Effector memory CD4-positive, alpha-beta T cell (primary cell): ENCODE results near the gene FGB.

ENCODE experiments used
- DNase-seq, 3 donors: peaks; one replicate each; pipeline ENCODE4 v3.0.0-alpha.2; 2020
- H3K27ac ChIP-seq: 2 replicates; pipeline ENCODE4 v1.7.0; 2013; ENCODE audit warnings: mild to moderate bottlenecking, low read length, moderate library complexity; ENCODE audit not compliant: insufficient read depth, poor library complexity, severe bottlenecking
- H3K27me3 ChIP-seq: replicated peaks from 2 replicates; pipeline ENCODE4 v1.7.0; 2013; ENCODE audit warnings: mild to moderate bottlenecking, low read length; ENCODE audit not compliant: insufficient read depth, control insufficient read depth, poor library complexity, severe bottlenecking
- H3K36me3 ChIP-seq: 2 replicates; pipeline ENCODE4 v1.7.0; 2013; ENCODE audit warnings: mild to moderate bottlenecking, low read length, moderate library complexity; ENCODE audit not compliant: control insufficient read depth, insufficient read depth
- H3K4me1 ChIP-seq: 2 replicates; pipeline ENCODE4 v1.7.0; 2013; ENCODE audit warnings: low read length, mild to moderate bottlenecking; ENCODE audit not compliant: control insufficient read depth, insufficient read depth, poor library complexity, severe bottlenecking
- H3K4me3 ChIP-seq: 2 replicates; pipeline ENCODE4 v1.7.0; 2013; ENCODE audit warnings: low read length, low read depth, mild to moderate bottlenecking; ENCODE audit not compliant: insufficient read depth, poor library complexity, severe bottlenecking
- H3K9me3 ChIP-seq: 2 replicates; pipeline ENCODE4 v1.7.0; 2013; ENCODE audit warnings: mild to moderate bottlenecking, low read length, moderate library complexity; ENCODE audit not compliant: control insufficient read depth

FGB gene

DNA sequence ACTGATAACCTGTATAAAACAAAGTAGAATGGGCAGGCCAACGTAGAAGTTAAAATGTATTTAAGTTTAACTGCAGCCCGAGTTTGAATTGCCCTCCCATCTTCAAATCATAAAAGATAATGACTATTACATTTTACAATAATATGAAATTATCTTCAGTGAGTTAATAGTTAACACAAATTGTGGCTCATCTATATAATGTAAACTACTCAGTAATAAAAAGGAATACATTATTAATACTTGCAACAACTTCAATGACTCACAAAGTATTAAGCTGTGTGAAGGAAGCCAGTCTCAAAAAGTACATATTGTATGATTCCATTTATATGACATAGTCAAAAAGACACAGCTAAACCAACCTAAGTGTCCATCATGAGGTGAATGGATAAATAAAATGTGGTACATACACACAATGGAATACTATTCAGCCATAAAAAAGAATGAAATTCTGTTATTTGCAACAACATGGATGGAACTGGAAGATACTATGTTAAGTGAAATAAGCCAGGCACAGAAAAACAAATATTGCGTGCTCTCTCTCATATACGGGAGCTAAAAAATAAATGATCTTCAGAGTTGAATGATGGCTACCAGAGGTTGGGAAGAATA, 20.4 kb upstream of the FGB start:
- H3K36me3 ChIP-seq, result peaks cover 90% of the 10 kb centered on the region
- no peak overlapping the region for H3K4me3 ChIP-seq
- no peaks in the 10 kb centered on the region for H3K4me1 ChIP-seq
- H3K9me3 ChIP-seq, result no peaks in the 10 kb centered on the region
- no peak for DNase-seq
- H3K27me3 ChIP-seq, result no peaks in the 10 kb centered on the region
- no peak overlapping the region for H3K27ac ChIP-seq

GRCh38 chr4:154545689-154546088, 17.1 kb upstream of the FGB start:
- DNase-seq, result no peak
- H3K27me3 ChIP-seq, result no peaks in the 10 kb centered on the region
- peaks cover 64% of the 10 kb centered on the region for H3K36me3 ChIP-seq
- no peaks in the 10 kb centered on the region for H3K9me3 ChIP-seq
- H3K4me1 ChIP-seq, result peaks cover 15% of the 10 kb centered on the region
- no peak overlapping the region for H3K27ac ChIP-seq
- H3K4me3 ChIP-seq, result no peak overlapping the region

DNA sequence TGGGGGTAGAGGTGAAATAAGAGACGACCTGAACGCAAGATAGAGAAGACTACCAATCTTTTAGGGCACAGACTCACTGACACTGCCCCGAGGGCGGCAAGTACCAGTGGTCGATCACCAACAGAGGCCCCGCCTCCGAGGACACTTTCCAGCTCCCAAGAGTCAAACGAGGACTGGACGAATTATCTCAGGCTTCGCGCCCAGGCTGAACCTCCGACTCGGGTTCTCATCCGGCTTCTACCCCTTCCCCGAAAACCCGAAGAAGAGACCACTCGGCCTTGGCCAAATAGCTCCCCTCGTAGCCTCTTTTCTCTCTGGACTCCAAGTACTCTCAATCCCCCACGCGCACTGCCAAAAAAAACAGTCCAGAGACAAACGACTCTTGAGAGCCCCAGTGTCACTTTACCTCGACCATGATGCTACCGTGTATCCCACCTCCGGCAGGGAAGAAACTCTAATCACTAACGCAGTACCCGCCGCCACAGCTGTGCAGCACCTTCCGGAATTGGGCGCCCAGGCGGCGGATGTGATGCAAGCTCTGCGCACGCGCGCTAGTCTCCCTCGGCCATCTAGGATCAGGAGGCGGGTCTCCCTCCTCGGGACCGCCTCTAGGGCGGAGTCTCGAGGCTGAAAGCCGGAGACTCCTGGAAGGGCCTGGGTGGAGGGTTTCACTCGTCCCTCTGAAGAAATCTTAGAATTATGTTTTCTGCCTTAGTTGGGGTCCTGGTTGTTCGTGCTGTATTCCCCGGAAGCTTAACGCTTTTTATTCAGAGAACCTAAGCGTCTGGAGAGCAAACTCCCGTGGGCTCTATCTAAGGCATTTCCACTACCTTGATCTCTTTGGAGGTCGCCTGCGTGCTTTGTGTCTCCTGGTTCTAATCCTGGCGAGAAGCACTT, 12.7 kb upstream of the FGB start, which contains the start of gene PLRG1:
Gene PLRG1 (minus strand): TSS at position 507 of the 897 bp plus-strand sequence. CDS start 92 bp downstream, at position 415.
- no peaks in the 10 kb centered on the region for H3K27me3 ChIP-seq
- peak; percentile 91 to 95 (median 91) for DNase-seq
- peak within 1 kb of the TSS; percentile 87 for H3K4me3 ChIP-seq
- H3K36me3 ChIP-seq, result peaks cover 20% of the 10 kb centered on the region
- no peaks in the 10 kb centered on the region for H3K9me3 ChIP-seq
- peak within 1 kb of the TSS; percentile 68 for H3K27ac ChIP-seq
- peaks cover 15% of the 10 kb centered on the region for H3K4me1 ChIP-seq

GRCh38 chr4:154551872-154552686, 10.7 kb upstream of the FGB start:
- Histone ChIP-seq H3K4me3 (no peak overlapping the region), H3K4me1 (peaks cover 15% of the 10 kb centered on the region), H3K27me3 (no peaks in the 10 kb centered on the region), H3K36me3 (peaks cover 7% of the 10 kb centered on the region), H3K27ac (no peak overlapping the region), H3K9me3 (no peaks in the 10 kb centered on the region)
- DNase-seq, result peak; percentile 40 to 62 (median 51)

DNA sequence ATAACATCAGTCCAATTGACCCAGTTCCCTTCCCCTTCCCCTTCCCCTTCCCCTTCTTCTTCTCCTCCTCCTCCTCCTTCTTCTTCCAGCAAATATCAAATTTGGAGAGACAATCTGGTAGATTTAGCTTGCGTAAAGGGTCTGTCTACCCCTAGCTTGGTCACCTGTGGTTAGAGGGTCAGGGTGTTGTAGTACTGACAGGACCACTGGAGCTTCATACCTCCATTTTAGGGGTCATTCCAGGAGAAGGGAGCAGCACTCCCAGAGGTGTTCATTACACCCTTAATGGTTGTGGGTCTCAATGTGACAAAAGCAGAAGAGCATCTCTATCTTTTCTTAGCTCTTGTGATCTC, 3.7 kb upstream of the FGB start:
- Histone ChIP-seq H3K4me3 (no peak overlapping the region), H3K36me3 (no peaks in the 10 kb centered on the region), H3K27ac (no peak overlapping the region), H3K27me3 (no peaks in the 10 kb centered on the region), H3K4me1 (no peaks in the 10 kb centered on the region), H3K9me3 (no peaks in the 10 kb centered on the region)
- DNase-seq, result no peak

DNA sequence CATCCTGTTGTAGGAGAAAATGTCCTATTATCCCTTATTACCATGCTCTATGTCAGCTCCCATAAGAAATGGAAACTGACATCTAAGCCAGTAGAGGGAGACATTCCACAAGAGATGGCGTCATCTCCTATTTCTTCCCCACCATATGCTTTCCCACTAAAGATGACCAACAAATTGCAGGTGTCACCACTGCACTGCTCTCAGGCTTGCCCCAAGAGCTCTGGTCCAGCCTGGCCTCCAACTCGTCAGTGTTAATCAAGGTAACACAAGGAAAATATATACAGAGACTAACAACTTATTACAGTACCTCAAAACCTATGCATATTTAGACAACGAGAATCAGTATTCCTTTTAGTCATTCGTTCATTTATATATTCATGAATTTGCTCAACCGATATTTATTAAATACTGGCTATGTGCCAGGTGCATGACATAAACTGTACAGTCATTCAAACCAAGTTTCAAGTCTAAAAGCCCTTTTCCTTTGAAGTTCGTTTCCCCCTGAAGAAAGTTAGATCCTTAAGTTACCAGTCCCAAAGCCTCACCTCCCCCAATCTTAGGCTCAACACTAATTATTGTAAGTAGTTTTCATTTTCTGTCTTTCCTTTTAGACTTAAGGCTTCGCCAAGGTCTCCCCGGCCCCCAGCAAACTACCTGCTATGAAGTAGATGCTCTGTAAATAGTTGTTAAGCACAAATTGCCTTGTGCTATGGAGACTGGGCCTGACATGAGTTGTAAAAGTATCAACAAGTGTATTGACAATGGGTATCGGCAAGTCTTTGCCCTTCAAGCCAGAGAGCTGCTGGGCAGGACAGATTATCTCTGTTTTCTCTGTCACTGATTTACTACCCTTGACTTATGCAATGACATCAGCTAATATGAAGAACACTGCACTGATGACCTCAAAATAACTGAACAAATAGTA, 3.1 kb upstream of the FGB start:
- no peak overlapping the region for H3K4me3 ChIP-seq
- H3K36me3 ChIP-seq, result no peaks in the 10 kb centered on the region
- H3K9me3 ChIP-seq, result no peaks in the 10 kb centered on the region
- no peak for DNase-seq
- no peak overlapping the region for H3K27ac ChIP-seq
- no peaks in the 10 kb centered on the region for H3K4me1 ChIP-seq
- H3K27me3 ChIP-seq, result no peaks in the 10 kb centered on the region

DNA sequence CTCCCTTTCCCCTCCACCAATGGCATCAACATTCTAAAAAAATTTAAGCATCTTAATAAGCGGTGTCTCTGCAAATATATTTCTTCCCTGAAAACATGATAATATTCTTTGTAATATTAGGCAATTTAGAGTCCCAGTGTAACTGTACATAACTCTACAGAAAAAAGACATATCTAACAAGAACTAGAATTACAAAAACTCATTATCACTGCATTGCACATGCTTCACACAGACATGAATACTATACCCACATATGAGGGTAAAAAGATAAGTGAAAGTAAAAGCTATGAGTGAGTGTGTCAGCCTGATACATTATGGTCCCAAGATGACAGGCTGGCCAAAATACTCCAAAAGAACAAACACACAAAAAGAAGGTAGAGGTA, 2.4 kb upstream of the FGB start:
- Histone ChIP-seq H3K4me3 (no peak overlapping the region), H3K27me3 (no peaks in the 10 kb centered on the region), H3K9me3 (no peaks in the 10 kb centered on the region), H3K36me3 (no peaks in the 10 kb centered on the region), H3K27ac (no peak overlapping the region), H3K4me1 (no peaks in the 10 kb centered on the region)
- DNase-seq, result no peak

- Histone ChIP-seq H3K27me3 (no peaks in the 10 kb centered on the region), H3K4me1 (no peaks in the 10 kb centered on the region), H3K4me3 (no peak overlapping the region), H3K27ac (no peak overlapping the region), H3K36me3 (no peaks in the 10 kb centered on the region), H3K9me3 (no peaks in the 10 kb centered on the region)
- DNase-seq, result no peak
Measured at GRCh38 chr4:154560824-154561231, 2.0 kb upstream of the FGB start.

DNA sequence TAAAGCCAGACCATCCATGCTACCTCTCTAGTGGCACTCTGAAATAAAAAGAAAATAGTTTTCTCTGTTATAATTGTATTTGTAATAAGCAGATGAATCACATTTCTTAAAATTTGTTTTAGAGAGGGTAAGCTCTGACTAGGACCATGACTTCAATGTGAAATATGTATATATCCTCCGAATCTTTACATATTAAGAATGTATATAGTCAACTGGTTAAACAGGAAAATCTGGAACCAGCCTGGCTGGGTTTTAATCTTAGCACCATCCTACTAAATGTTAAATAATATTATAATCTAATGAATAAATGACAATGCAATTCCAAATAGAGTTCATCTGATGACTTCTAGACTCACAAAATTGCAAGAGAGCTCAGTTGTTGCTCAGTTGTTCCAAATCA, 1.5 kb downstream of the FGB start:
- Histone ChIP-seq H3K27me3 (no peaks in the 10 kb centered on the region), H3K9me3 (no peaks in the 10 kb centered on the region), H3K27ac (no peak overlapping the region), H3K4me3 (no peak overlapping the region), H3K36me3 (no peaks in the 10 kb centered on the region), H3K4me1 (no peaks in the 10 kb centered on the region)
- no peak for DNase-seq
